ENCODE data around the gene EIF2AK3. TPM values are rescaled to one million over a fixed set of nuclear protein-coding genes. Genes with fewer than 3 reads are reported as not detected.

EIF2AK3 gene
- total RNA-seq, 1 experiment from 2014 or later = 21.8 TPM

DNA sequence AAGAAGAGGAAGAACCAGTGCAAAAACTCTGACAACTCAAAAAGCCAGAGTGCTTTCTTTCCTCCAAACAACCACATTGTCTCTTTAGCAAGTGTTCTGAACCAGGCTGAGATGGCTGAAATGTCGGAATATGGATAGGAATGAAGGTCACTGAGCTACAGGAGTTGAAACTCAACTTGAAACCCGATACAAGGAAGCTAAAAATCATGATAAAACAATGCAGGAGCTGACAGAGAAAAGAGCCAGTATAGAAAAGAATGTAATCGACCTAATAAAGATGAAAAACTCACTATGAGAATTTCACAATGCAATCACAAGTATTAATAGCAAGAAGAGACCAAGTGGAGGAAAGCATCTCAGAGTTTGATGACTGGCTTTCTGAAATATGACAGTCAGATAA, 15.0 kb upstream of the EIF2AK3 start:
- Mint-ChIP-seq H3K36me3 (ENCODE audit: insufficient read depth, unreplicated experiment) (no peaks in the 10 kb centered on the region), H3K4me3 (ENCODE audit: unreplicated experiment) (no peak overlapping the region), H3K4me1 (ENCODE audit: insufficient read depth, unreplicated experiment) (peaks cover 18% of the 10 kb centered on the region), H3K27ac (ENCODE audit: low read depth, unreplicated experiment) (no peak overlapping the region), H3K9me3 (ENCODE audit: unreplicated experiment) (peaks cover 7% of the 10 kb centered on the region), H3K27me3 (ENCODE audit: insufficient read depth, unreplicated experiment) (peaks cover 32% of the 10 kb centered on the region)
- intact Hi-C loops (cut with micrococcal nuclease) = no loop called here
- BruUV-seq (replicated peaks) = no TSS peak
- DNase-seq (ENCODE audit: unreplicated experiment) = no peak
- CTCF ChIA-PET = interaction anchor here (0.7 kb wide), 1 partner anchor 14 kb away, joined by 4 read pairs; no protein-coding TSS in a partner anchor
- POLR2A ChIA-PET = interaction anchor here (1.4 kb wide), 1 partner anchor 42 kb away, joined by 4 read pairs; no protein-coding TSS in a partner anchor
- TF ChIP-seq, protein P1, sequence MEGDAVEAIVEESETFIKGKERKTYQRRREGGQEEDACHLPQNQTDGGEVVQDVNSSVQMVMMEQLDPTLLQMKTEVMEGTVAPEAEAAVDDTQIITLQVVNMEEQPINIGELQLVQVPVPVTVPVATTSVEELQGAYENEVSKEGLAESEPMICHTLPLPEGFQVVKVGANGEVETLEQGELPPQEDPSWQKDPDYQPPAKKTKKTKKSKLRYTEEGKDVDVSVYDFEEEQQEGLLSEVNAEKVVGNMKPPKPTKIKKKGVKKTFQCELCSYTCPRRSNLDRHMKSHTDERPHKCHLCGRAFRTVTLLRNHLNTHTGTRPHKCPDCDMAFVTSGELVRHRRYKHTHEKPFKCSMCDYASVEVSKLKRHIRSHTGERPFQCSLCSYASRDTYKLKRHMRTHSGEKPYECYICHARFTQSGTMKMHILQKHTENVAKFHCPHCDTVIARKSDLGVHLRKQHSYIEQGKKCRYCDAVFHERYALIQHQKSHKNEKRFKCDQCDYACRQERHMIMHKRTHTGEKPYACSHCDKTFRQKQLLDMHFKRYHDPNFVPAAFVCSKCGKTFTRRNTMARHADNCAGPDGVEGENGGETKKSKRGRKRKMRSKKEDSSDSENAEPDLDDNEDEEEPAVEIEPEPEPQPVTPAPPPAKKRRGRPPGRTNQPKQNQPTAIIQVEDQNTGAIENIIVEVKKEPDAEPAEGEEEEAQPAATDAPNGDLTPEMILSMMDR (IDR thresholded peaks at IDR 0.05; ENCODE audit: unreplicated experiment) = no peak

DNA sequence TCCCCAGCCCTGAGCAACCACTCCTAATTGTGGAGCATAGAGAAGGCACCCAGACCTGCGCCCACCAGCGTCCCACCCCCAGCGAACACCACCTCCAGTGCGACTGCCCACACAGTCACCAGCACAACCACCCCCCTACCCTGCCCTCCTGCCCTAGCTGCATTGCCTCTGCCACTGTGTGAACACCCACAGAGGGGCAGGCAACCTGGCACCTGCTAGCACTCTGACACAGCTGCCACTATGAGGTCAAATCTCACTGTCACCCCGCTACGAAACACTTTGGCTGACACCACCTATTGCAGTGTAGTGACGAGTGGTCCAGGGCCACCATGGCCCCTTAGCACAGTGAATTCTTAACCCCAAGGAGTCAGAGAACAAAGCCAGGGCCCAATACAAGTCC, 14.1 kb upstream of the EIF2AK3 start:
- Mint-ChIP-seq H3K4me1 (ENCODE audit: insufficient read depth, unreplicated experiment) (peaks cover 18% of the 10 kb centered on the region), H3K27ac (ENCODE audit: low read depth, unreplicated experiment) (no peak overlapping the region), H3K36me3 (ENCODE audit: insufficient read depth, unreplicated experiment) (no peaks in the 10 kb centered on the region), H3K4me3 (ENCODE audit: unreplicated experiment) (no peak overlapping the region), H3K9me3 (ENCODE audit: unreplicated experiment) (peaks cover 7% of the 10 kb centered on the region), H3K27me3 (ENCODE audit: insufficient read depth, unreplicated experiment) (peaks cover 32% of the 10 kb centered on the region)
- BruUV-seq (replicated peaks) = no TSS peak
- ChIA-PET POLR2A (interaction anchor here (1.4 to 1.9 kb wide), 2 partner anchors 14 to 41 kb away, joined by 4 to 5 read pairs; no protein-coding TSS in a partner anchor), CTCF (interaction anchor here (0.7 to 1.0 kb wide), 2 partner anchors 15 to 16 kb away, joined by 3 to 4 read pairs; no protein-coding TSS in a partner anchor)
- TF ChIP-seq, protein P1 (IDR thresholded peaks at IDR 0.05; ENCODE audit: unreplicated experiment) = no peak
- DNase-seq (ENCODE audit: unreplicated experiment) = no peak
- intact Hi-C loops (cut with micrococcal nuclease) = no loop called here

DNA sequence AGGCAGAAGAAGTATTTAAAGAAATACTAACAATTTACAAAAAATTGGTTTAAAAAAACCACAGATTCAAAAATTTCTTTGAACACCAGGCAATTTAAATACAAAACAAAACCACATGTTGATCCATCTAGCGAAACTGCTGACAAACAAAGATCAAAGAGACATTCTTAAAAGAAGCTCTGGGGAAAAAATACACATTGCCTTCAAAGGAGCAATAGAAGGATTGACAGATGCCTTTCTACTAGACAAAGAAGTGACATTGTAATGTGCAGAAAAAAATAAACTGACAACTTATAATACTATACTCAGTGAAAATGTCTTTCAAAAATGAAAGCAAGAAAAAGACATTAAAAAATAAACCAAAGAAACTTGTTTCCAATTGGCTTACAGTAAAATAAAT, 12.6 kb upstream of the EIF2AK3 start:
- no peaks in the 10 kb centered on the region for H3K36me3 Mint-ChIP-seq (ENCODE audit: insufficient read depth, unreplicated experiment)
- no peak for DNase-seq (ENCODE audit: unreplicated experiment)
- TF ChIP-seq, protein P1 (IDR thresholded peaks at IDR 0.05; ENCODE audit: unreplicated experiment) = no peak
- H3K27me3 Mint-ChIP-seq (ENCODE audit: insufficient read depth, unreplicated experiment) = peaks cover 20% of the 10 kb centered on the region
- H3K9me3 Mint-ChIP-seq (ENCODE audit: unreplicated experiment) = peaks cover 7% of the 10 kb centered on the region
- H3K4me3 Mint-ChIP-seq (ENCODE audit: unreplicated experiment) = no peak overlapping the region
- intact Hi-C loops (cut with micrococcal nuclease) = no loop called here
- H3K4me1 Mint-ChIP-seq (ENCODE audit: insufficient read depth, unreplicated experiment) = peaks cover 11% of the 10 kb centered on the region
- BruUV-seq (replicated peaks) = no TSS peak
- ChIA-PET POLR2A (interaction anchor here (0.8 to 1.9 kb wide), 3 partner anchors 12 to 17 kb away, joined by 3 to 5 read pairs (median 5); no protein-coding TSS in a partner anchor), CTCF (interaction anchor here (1.1 kb wide), 1 partner anchor 448 kb away, joined by 4 read pairs; no protein-coding TSS in a partner anchor)
- no peak overlapping the region for H3K27ac Mint-ChIP-seq (ENCODE audit: low read depth, unreplicated experiment)

DNA sequence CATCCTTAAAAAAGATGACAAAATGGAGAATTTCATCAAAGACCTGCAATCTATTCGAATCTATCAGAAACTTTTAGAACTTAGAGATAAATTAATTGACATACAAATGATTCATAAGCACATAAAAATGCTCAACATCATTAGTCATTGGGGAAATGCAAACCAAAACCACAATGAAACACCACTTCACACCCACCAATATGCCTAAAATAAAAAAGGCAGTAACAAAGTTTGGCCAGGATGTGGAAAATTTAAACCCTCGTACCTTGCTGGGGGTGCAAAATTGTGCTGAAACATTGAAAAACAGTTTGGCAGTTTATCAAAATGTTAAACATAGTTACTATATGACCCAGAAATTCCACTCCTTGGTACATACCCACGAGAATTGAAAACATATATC, 11.5 kb upstream of the EIF2AK3 start:
- Mint-ChIP-seq H3K9me3 (ENCODE audit: unreplicated experiment) (peaks cover 7% of the 10 kb centered on the region), H3K4me3 (ENCODE audit: unreplicated experiment) (no peak overlapping the region), H3K27me3 (ENCODE audit: insufficient read depth, unreplicated experiment) (peaks cover 11% of the 10 kb centered on the region), H3K36me3 (ENCODE audit: insufficient read depth, unreplicated experiment) (no peaks in the 10 kb centered on the region), H3K4me1 (ENCODE audit: insufficient read depth, unreplicated experiment) (peaks cover 11% of the 10 kb centered on the region), H3K27ac (ENCODE audit: low read depth, unreplicated experiment) (no peak overlapping the region)
- TF ChIP-seq, protein P1 (IDR thresholded peaks at IDR 0.05; ENCODE audit: unreplicated experiment) = no peak
- DNase-seq (ENCODE audit: unreplicated experiment) = peak; percentile 55
- no TSS peak for BruUV-seq (replicated peaks)
- intact Hi-C loops (cut with micrococcal nuclease) = no loop called here
- POLR2A ChIA-PET = interaction anchor here (0.7 to 1.6 kb wide), 6 partner anchors 11 to 32 kb away, joined by 3 to 9 read pairs (median 4); partner anchors contain the start of gene EIF2AK3
- CTCF ChIA-PET = interaction anchor here (1.0 kb wide), 1 partner anchor 33 kb away, joined by 3 read pairs; no protein-coding TSS in a partner anchor

Measured in MCF 10A (cell line).